Activated CD8-positive, alpha-beta T cell treated with anti-CD3 and anti-CD28 coated beads for 36 hours (primary cell): ENCODE data around the gene TBC1D1. TPM values are rescaled to one million over a fixed set of nuclear protein-coding genes. Genes with fewer than 3 reads are reported as not detected.

Source experiments
- ATAC-seq: fragments of 200-7000 bp; cut with Tn5 transposase; one replicate; pipeline ENCODE4 v1.10.0; 2021; ENCODE audit warnings: mild to moderate bottlenecking, moderate library complexity
- CTCF ChIA-PET: fragments of 350-600 bp; sonication (Branson Sonifier 250); formaldehyde crosslinking; loops from one replicate; lab custom pipeline; 2021; ENCODE audit warnings: antibody characterized with exemption; lab: Charles Lee
- POLR2A ChIA-PET: fragments of 350-600 bp; sonication (Branson Sonifier 250); formaldehyde crosslinking; loops from one replicate; lab custom pipeline; 2021; ENCODE audit warnings: antibody characterized with exemption; lab: Charles Lee
- DNase-seq: peaks from one replicate; pipeline ENCODE4 v3.0.0-alpha.2; 2020
- H3K27ac Mint-ChIP-seq: one replicate; pipeline ENCODE4 v1.8.0; 2021; ENCODE audit warnings: mild to moderate bottlenecking, mixed read lengths
- H3K27me3 Mint-ChIP-seq: one replicate; pipeline ENCODE4 v1.8.0; 2021; ENCODE audit warnings: mixed read lengths
- H3K36me3 Mint-ChIP-seq: one replicate; pipeline ENCODE4 v1.8.0; 2021; ENCODE audit warnings: low read depth, mixed read lengths
- H3K4me1 Mint-ChIP-seq: one replicate; pipeline ENCODE4 v1.8.0; 2021; ENCODE audit warnings: low read depth, mixed read lengths
- H3K4me3 Mint-ChIP-seq: one replicate; pipeline ENCODE4 v1.8.0; 2021; ENCODE audit warnings: mild to moderate bottlenecking, moderate library complexity, mixed read lengths
- H3K9me3 Mint-ChIP-seq: one replicate; pipeline ENCODE4 v1.8.0; 2021; ENCODE audit warnings: mixed read lengths
- intact Hi-C: fragments of 100-400 bp; cut with micrococcal nuclease; formaldehyde crosslinking; loops from one replicate; pipeline ENCODE4 v1.10.0; 2022
- total RNA-seq, 2 experiments: library from RNA; stranded (reverse); gene quantifications; one replicate each; pipeline ENCODE4 v1.2.3, GENCODE V29; 2021
- TF ChIP-seq, protein P1 (sequence below): fragments of 200-600 bp; IDR thresholded peaks from one replicate; pipeline ENCODE4 v1.8.0; 2022; ENCODE audit warnings: antibody characterized with exemption, mild to moderate bottlenecking

Gene TBC1D1
- total RNA-seq, 2 experiments from 2014 or later, result 79.4 to 91.4 TPM

DNA sequence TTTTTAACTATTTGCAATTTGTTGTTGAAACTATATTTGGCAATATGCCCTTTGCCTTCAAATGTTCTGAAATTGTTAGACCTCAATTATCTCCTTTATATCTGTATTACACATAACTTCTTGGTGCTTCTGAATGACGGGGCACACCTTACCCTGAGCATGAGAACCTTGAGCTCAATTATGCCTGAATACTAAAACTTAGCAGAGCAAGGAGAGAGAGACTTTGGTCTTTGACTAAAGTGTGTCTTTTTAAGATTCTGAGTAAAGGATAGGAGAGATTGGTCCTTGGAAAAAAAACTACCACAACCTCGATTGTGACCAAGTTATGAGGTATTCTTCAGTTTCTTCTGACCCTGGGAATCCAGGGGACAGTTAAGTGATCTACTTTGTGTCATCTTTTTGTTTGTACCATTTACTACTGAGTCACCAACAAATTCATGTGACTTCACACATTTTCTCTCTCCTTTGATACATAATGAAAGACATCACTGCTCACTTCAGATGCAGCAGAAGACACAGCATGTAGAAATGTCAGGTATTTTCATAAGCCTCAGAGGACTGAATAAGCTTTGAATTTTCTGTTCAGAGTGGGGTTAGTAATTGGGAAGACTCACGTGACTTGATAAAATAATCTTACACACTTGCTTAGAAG, 120.8 kb downstream of the TBC1D1 start:
- DNase-seq (no peak), ATAC-seq (peak; percentile 74)
- Mint-ChIP-seq H3K27ac (no peak overlapping the region), H3K36me3 (peaks cover 13% of the 10 kb centered on the region), H3K4me3 (no peak overlapping the region), H3K27me3 (no peaks in the 10 kb centered on the region), H3K4me1 (peaks cover 31% of the 10 kb centered on the region), H3K9me3 (no peaks in the 10 kb centered on the region)
- ChIA-PET CTCF (interaction anchor here (1.0 to 1.9 kb wide), 2 partner anchors 10 to 24 kb away, joined by 3 to 5 read pairs; no protein-coding TSS in a partner anchor), POLR2A (interaction anchor here (0.7 kb wide), 1 partner anchor 576 kb away, joined by 3 read pairs; no protein-coding TSS in a partner anchor)
- intact Hi-C loops, result no loop called here
- TF ChIP-seq, protein P1, sequence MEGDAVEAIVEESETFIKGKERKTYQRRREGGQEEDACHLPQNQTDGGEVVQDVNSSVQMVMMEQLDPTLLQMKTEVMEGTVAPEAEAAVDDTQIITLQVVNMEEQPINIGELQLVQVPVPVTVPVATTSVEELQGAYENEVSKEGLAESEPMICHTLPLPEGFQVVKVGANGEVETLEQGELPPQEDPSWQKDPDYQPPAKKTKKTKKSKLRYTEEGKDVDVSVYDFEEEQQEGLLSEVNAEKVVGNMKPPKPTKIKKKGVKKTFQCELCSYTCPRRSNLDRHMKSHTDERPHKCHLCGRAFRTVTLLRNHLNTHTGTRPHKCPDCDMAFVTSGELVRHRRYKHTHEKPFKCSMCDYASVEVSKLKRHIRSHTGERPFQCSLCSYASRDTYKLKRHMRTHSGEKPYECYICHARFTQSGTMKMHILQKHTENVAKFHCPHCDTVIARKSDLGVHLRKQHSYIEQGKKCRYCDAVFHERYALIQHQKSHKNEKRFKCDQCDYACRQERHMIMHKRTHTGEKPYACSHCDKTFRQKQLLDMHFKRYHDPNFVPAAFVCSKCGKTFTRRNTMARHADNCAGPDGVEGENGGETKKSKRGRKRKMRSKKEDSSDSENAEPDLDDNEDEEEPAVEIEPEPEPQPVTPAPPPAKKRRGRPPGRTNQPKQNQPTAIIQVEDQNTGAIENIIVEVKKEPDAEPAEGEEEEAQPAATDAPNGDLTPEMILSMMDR, result no peak

DNA sequence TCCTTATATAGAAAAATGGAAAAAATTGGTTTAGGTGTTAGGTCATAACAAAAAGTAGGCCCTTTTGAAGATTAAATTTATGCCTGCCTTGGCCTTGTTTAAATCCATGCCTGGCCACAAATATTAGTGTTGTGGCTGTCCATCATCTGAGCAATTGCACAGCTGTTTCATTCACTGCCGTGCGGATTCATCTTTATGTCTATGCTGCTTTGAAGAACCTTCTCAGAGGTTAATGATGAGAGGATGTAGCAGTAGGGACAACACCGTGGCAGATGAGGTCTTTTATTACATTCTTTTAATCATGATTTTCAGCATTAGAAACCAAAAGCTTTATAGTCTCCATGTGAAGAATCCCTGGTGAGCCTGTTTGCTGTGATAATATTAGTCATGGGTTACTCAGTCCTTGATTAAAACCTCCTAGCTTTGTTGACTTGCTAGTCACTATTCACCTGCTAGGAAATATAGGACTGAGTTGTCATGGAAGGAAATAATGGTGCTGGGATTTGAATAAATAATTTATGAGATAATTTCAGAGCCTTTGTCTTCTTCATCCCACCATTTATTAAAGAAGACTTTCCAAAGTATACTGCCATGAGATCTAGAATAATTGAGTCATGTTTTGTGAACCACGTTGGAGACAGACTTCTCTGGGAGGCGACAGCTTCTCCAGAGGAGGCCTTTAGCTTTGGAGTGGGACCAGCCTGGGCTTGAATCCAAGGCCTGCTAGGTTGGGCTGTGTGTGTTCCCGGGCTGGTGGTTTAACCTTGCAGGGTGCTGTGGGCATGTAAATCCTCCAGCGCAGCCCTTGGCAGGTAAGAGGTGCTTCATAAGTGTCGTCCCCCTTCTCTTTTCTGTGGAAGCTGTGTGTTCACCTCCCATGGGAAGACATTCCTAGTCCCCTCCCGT, 122.8 kb downstream of the TBC1D1 start:
- no peaks in the 10 kb centered on the region for H3K9me3 Mint-ChIP-seq
- ATAC-seq (no peak), DNase-seq (no peak)
- H3K4me1 Mint-ChIP-seq, result peaks cover 14% of the 10 kb centered on the region
- peaks cover 14% of the 10 kb centered on the region for H3K36me3 Mint-ChIP-seq
- ChIA-PET CTCF (interaction anchor here (1.6 kb wide), 1 partner anchor 22 kb away, joined by 4 read pairs; no protein-coding TSS in a partner anchor), POLR2A (interaction anchor here (0.7 kb wide), 1 partner anchor 9 kb away, joined by 3 read pairs; no protein-coding TSS in a partner anchor)
- H3K27ac Mint-ChIP-seq, result no peak overlapping the region
- TF ChIP-seq, protein P1, result no peak
- H3K27me3 Mint-ChIP-seq, result no peaks in the 10 kb centered on the region
- no peak overlapping the region for H3K4me3 Mint-ChIP-seq
- intact Hi-C loops, result no loop called here

DNA sequence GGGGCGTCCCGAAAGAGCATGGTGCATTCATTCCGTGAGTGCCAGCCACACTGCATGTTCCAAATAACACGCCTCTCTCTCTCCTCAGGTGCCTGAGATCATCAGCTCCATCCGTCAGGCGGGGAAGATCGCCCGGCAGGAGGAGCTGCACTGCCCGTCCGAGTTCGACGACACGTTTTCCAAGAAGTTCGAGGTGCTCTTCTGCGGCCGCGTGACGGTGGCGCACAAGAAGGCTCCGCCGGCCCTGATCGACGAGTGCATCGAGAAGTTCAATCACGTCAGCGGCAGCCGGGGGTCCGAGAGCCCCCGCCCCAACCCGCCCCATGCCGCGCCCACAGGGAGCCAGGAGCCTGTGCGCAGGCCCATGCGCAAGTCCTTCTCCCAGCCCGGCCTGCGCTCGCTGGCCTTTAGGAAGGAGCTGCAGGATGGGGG, 123.6 kb downstream of the TBC1D1 start:
- TF ChIP-seq, protein P1, result no peak
- Mint-ChIP-seq H3K27ac (no peak overlapping the region), H3K4me1 (peaks cover 13% of the 10 kb centered on the region), H3K9me3 (no peaks in the 10 kb centered on the region), H3K27me3 (no peaks in the 10 kb centered on the region), H3K36me3 (peaks cover 14% of the 10 kb centered on the region), H3K4me3 (no peak overlapping the region)
- ChIA-PET CTCF (interaction anchor here (1.6 kb wide), 1 partner anchor 21 kb away, joined by 4 read pairs; no protein-coding TSS in a partner anchor), POLR2A (interaction anchor here (0.7 kb wide), 1 partner anchor 8 kb away, joined by 3 read pairs; no protein-coding TSS in a partner anchor)
- DNase-seq, result no peak
- ATAC-seq, result no peak
- intact Hi-C loops, result no loop called here

DNA sequence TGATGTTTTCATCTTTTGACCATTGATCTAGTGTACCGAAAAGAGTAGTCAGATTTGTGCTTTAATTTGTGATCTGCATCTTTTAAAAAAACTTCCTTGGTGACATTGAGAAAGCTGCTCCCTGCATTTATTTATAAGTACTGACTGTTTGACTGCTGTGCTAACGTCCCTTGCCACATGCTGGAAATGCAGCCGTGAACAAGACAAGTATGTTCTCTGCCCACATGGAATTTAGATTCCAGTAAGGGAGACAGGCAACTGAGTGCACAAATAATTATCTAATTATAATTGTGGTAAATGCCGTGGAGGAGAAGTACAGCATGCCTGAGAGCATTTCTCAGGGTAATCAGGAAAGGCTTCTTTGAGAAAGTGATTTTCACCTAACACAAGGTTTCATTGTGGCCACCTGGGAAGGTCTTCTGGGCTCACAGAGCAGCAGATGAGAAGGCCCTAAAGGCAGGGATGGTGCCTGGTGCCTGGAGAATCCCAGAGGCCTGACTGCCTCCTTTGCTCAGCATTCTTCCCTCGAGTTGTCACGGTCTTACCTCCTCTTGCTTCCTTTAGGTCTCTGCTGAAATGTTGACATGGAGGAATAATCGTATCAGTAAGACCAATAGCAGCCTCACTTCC, 125.1 kb downstream of the TBC1D1 start:
- intact Hi-C loops, result no loop called here

More for the DNA sequence above, 125.1 kb downstream of the TBC1D1 start:
- Mint-ChIP-seq H3K27ac (no peak overlapping the region), H3K36me3 (peaks cover 19% of the 10 kb centered on the region), H3K4me1 (peaks cover 13% of the 10 kb centered on the region), H3K27me3 (no peaks in the 10 kb centered on the region), H3K4me3 (no peak overlapping the region), H3K9me3 (no peaks in the 10 kb centered on the region)
- ChIA-PET POLR2A (no interaction called here), CTCF (no interaction called here)
- TF ChIP-seq, protein P1, result no peak
- no peak for ATAC-seq
- DNase-seq, result no peak
